ENCODE results near the gene NUDT2. TPM values are rescaled to one million over a fixed set of nuclear protein-coding genes. Genes with fewer than 3 reads are reported as not detected.
"Not testable (repeated sequence)": the region's sequence is repeated elsewhere in the genome, so short reads cannot be mapped to it uniquely, and the experiment has no call there.

NUDT2 gene
- total and polyA plus RNA-seq, 2 experiments from 2014 or later = 19.6 to 23.4 TPM

- no peak for DNase-seq (ENCODE audit: low spot score)
- Histone ChIP-seq H2AFZ (peak overlapping the region; percentile 38), H3K4me3 (no peak overlapping the region), H3K27ac (peak overlapping the region; percentile 48), H3K4me1 (ENCODE audit: insufficient read depth) (peaks cover 10% of the 10 kb centered on the region), H3K36me3 (replicated peaks; ENCODE audit: insufficient read depth, low read depth) (no peaks in the 10 kb centered on the region), H3K9me2 (replicated peaks; ENCODE audit: insufficient read depth) (no peaks in the 10 kb centered on the region), H3K27me3 (no peaks in the 10 kb centered on the region), H4K20me1 (ENCODE audit: insufficient read depth, poor library complexity, severe bottlenecking) (no peaks in the 10 kb centered on the region), H3K4me2 (peak overlapping the region; percentile 60), H3K9me3 (ENCODE audit: low read depth) (no peaks in the 10 kb centered on the region), H3K79me2 (peaks cover 2% of the 10 kb centered on the region)
- TF ChIP-seq EZH2 (IDR thresholded peaks at IDR 0.05; ENCODE audit: borderline replicate concordance) (no peak), CTCF (IDR thresholded peaks at IDR 0.05; ENCODE audit: poor library complexity) (no peak), EZH2phosphoT487 (IDR thresholded peaks at IDR 0.05; ENCODE audit: low read depth, severe bottlenecking, unreplicated experiment) (no peak)
- WGBS (ENCODE audit: low lambda C conversion rate, missing lambda C conversion rate) = 26% methylated on average over 13 of the region's 13 CpGs
These were observed 34.4 kb downstream of the NUDT2 start for GRCh38 chr9:34363619-34364351.

- Histone ChIP-seq H3K4me3 (no peak overlapping the region), H3K4me1 (ENCODE audit: insufficient read depth) (peaks cover 10% of the 10 kb centered on the region), H3K9me3 (ENCODE audit: low read depth) (no peaks in the 10 kb centered on the region), H3K4me2 (no peak overlapping the region), H3K79me2 (peaks cover 5% of the 10 kb centered on the region), H4K20me1 (ENCODE audit: insufficient read depth, poor library complexity, severe bottlenecking) (no peaks in the 10 kb centered on the region), H3K36me3 (replicated peaks; ENCODE audit: insufficient read depth, low read depth) (no peaks in the 10 kb centered on the region), H3K9me2 (replicated peaks; ENCODE audit: insufficient read depth) (no peaks in the 10 kb centered on the region), H2AFZ (no peak overlapping the region), H3K27ac (no peak overlapping the region), H3K27me3 (no peaks in the 10 kb centered on the region)
- no peak for TF ChIP-seq CTCF (IDR thresholded peaks at IDR 0.05; ENCODE audit: poor library complexity)
- no peak for TF ChIP-seq EZH2 (IDR thresholded peaks at IDR 0.05; ENCODE audit: borderline replicate concordance)
- TF ChIP-seq EZH2phosphoT487 (IDR thresholded peaks at IDR 0.05; ENCODE audit: low read depth, severe bottlenecking, unreplicated experiment) = no peak
- DNase-seq (ENCODE audit: low spot score) = no peak
- WGBS (ENCODE audit: low lambda C conversion rate, missing lambda C conversion rate) = 45% methylated on average over 2 of the region's 2 CpGs
These were observed 35.9 kb downstream of the NUDT2 start for GRCh38 chr9:34365282-34365681.

- DNase-seq (ENCODE audit: low spot score) = no peak
- Histone ChIP-seq H3K9me3 (ENCODE audit: low read depth) (no peaks in the 10 kb centered on the region), H3K27ac (no peak overlapping the region), H2AFZ (no peak overlapping the region), H3K4me1 (ENCODE audit: insufficient read depth) (peaks cover 10% of the 10 kb centered on the region), H3K27me3 (no peaks in the 10 kb centered on the region), H3K9me2 (replicated peaks; ENCODE audit: insufficient read depth) (no peaks in the 10 kb centered on the region), H3K4me2 (no peak overlapping the region), H3K36me3 (replicated peaks; ENCODE audit: insufficient read depth, low read depth) (no peaks in the 10 kb centered on the region), H3K79me2 (peaks cover 5% of the 10 kb centered on the region), H4K20me1 (ENCODE audit: insufficient read depth, poor library complexity, severe bottlenecking) (no peaks in the 10 kb centered on the region), H3K4me3 (no peak overlapping the region)
- WGBS (ENCODE audit: low lambda C conversion rate, missing lambda C conversion rate) = 80% methylated on average over 2 of the region's 2 CpGs
- TF ChIP-seq EZH2 (IDR thresholded peaks at IDR 0.05; ENCODE audit: borderline replicate concordance) (no peak), EZH2phosphoT487 (IDR thresholded peaks at IDR 0.05; ENCODE audit: low read depth, severe bottlenecking, unreplicated experiment) (no peak), CTCF (IDR thresholded peaks at IDR 0.05; ENCODE audit: poor library complexity) (no peak)
These were observed 37.0 kb downstream of the NUDT2 start for GRCh38 chr9:34366365-34366764.

GRCh38 chr9:34367751-34368410 lies 38.5 kb downstream of the NUDT2 start:
- not testable (repeated sequence) for H3K4me3 ChIP-seq; H3K4me1 ChIP-seq (ENCODE audit: insufficient read depth); DNase-seq (ENCODE audit: low spot score); H3K27ac ChIP-seq; H3K36me3 ChIP-seq (replicated peaks; ENCODE audit: insufficient read depth, low read depth); H2AFZ ChIP-seq; H3K9me2 ChIP-seq (replicated peaks; ENCODE audit: insufficient read depth); H3K79me2 ChIP-seq; H3K9me3 ChIP-seq (ENCODE audit: low read depth); H3K27me3 ChIP-seq; H3K4me2 ChIP-seq; H4K20me1 ChIP-seq (ENCODE audit: insufficient read depth, poor library complexity, severe bottlenecking)
- WGBS (ENCODE audit: low lambda C conversion rate, missing lambda C conversion rate) = 94% methylated on average over 3 of the region's 3 CpGs

GRCh38 chr9:34368796-34369195 lies 39.4 kb downstream of the NUDT2 start:
- H3K4me3 ChIP-seq; H3K79me2 ChIP-seq; H3K9me3 ChIP-seq (ENCODE audit: low read depth); H3K9me2 ChIP-seq (replicated peaks; ENCODE audit: insufficient read depth); H3K4me1 ChIP-seq (ENCODE audit: insufficient read depth); DNase-seq (ENCODE audit: low spot score); H4K20me1 ChIP-seq (ENCODE audit: insufficient read depth, poor library complexity, severe bottlenecking); H3K27ac ChIP-seq; H3K27me3 ChIP-seq; H3K36me3 ChIP-seq (replicated peaks; ENCODE audit: insufficient read depth, low read depth); H3K4me2 ChIP-seq; H2AFZ ChIP-seq: not testable (repeated sequence)
- 94% methylated on average over 5 of the region's 5 CpGs for WGBS (ENCODE audit: low lambda C conversion rate, missing lambda C conversion rate)

Data from hepatocyte (in vitro differentiated cells).